WERI-Rb-1 (cell line): ENCODE results near the gene LRRTM1.

Experiments used
- DNase-seq: peaks from one replicate; pipeline ENCODE4 v3.0.0-alpha.2; 2020
- H3K27ac ChIP-seq: fragments of 250-450 bp; sonication (Bioruptor Pico); 2 replicates; pipeline ENCODE4 v1.5.1; 2020; ENCODE audit warnings: mild to moderate bottlenecking, moderate library complexity
- H3K27me3 ChIP-seq: fragments of 250-450 bp; sonication (Bioruptor Pico); 2 replicates; pipeline ENCODE4 v1.5.1; 2021; ENCODE audit warnings: mild to moderate bottlenecking, low read depth, moderate library complexity; ENCODE audit not compliant: insufficient read depth, severe bottlenecking
- H3K36me3 ChIP-seq: fragments of 250-450 bp; sonication (Bioruptor Pico); 2 replicates; pipeline ENCODE4 v1.5.1; 2020; ENCODE audit warnings: mild to moderate bottlenecking, moderate library complexity
- H3K4me3 ChIP-seq: 2 replicates; pipeline ENCODE4 v1.5.1; 2011; ENCODE audit warnings: low read depth, mild to moderate bottlenecking, control low read depth, low read length
- H3K9me3 ChIP-seq: fragments of 250-450 bp; sonication (Bioruptor Pico); 2 replicates; pipeline ENCODE4 v1.5.1; 2021; ENCODE audit warnings: mild to moderate bottlenecking, moderate library complexity; ENCODE audit not compliant: severe bottlenecking
- TF ChIP-seq, protein P1 (sequence below): IDR thresholded peaks from 2 replicates; pipeline ENCODE4 v1.5.1; 2011; ENCODE audit warnings: low read depth, mild to moderate bottlenecking, control low read depth, inconsistent platforms, low read length

LRRTM1 gene, protein sequence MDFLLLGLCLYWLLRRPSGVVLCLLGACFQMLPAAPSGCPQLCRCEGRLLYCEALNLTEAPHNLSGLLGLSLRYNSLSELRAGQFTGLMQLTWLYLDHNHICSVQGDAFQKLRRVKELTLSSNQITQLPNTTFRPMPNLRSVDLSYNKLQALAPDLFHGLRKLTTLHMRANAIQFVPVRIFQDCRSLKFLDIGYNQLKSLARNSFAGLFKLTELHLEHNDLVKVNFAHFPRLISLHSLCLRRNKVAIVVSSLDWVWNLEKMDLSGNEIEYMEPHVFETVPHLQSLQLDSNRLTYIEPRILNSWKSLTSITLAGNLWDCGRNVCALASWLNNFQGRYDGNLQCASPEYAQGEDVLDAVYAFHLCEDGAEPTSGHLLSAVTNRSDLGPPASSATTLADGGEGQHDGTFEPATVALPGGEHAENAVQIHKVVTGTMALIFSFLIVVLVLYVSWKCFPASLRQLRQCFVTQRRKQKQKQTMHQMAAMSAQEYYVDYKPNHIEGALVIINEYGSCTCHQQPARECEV

DNA sequence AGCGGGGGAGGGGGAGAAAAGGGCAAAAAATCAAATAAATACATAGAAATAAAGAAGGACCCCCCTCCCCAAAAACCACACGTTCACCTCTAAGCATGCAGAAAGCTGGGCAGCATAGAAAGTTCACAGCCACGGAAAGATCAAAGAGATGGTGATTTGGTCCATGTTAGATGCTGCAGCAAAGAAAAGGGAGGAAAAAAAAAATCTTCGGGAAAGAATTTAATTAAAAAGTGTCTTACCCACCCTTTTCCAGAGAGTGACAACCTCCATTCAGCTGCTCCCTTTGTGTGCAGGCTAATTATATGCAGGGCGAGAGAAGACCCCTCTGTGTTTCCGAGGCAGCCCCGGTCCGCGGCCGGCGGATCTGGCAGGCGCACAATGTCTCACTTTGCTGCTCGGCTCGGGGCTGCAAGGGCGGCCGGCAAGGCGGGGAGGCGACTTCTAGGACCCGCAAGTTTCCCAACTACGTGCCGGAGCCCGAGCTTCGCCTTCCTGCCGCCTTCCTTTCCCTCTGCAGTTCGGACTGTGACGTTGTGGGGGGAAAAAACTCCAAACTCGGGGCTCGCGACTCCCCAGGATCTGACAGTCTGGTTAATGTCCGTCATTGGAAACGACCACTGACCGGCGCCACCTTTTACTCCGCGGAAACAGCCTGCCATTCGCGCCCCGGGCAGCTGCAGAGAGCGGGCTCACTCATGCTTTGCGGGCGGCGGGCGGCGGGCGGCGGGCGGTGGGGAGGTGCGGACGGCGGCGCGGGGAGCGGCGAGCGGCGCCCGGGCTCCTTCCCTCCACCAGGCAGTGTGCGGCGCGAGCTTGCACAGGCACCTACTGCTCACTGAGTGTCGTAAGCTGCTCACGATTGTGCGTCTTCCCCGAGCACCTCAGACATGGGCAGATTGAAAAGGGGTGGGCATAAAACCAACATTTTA is at the start of gene LRRTM1:
Gene LRRTM1, minus strand, starts transcription at position 844 of the 929 bp plus-strand sequence. CDS start 933 bp downstream, outside the sequence.
- Histone ChIP-seq H3K27me3 (peaks cover 8% of the 10 kb centered on the region), H3K27ac (peak within 1 kb of the TSS; percentile 23; the same call in 1 of the 2 replicates), H3K9me3 (no peaks in the 10 kb centered on the region), H3K36me3 (no peaks in the 10 kb centered on the region), H3K4me3 (peak within 1 kb of the TSS; percentile 81)
- DNase-seq, result peak; percentile 71
- TF ChIP-seq, protein P1, sequence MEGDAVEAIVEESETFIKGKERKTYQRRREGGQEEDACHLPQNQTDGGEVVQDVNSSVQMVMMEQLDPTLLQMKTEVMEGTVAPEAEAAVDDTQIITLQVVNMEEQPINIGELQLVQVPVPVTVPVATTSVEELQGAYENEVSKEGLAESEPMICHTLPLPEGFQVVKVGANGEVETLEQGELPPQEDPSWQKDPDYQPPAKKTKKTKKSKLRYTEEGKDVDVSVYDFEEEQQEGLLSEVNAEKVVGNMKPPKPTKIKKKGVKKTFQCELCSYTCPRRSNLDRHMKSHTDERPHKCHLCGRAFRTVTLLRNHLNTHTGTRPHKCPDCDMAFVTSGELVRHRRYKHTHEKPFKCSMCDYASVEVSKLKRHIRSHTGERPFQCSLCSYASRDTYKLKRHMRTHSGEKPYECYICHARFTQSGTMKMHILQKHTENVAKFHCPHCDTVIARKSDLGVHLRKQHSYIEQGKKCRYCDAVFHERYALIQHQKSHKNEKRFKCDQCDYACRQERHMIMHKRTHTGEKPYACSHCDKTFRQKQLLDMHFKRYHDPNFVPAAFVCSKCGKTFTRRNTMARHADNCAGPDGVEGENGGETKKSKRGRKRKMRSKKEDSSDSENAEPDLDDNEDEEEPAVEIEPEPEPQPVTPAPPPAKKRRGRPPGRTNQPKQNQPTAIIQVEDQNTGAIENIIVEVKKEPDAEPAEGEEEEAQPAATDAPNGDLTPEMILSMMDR, result peak; percentile 48; the same call in 1 of the 2 replicates

DNA sequence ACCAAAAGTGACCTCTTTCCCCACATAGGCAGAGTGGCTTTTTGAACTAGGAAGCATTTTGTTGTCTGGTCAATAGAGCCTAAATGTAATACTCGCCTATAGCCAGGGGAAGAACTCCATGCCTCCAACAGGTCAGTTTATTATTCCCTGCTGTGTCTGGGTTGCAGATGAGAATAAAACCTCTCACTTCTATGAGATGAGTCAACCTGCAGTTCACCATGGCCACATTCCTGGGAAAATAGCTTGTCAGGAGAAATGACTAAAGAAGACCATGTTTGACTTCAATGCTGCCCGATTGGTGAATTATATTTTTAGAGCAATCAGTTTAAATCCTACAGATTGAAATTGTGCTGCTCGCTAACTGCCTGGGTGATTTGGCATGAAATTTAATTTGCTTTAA is 46.7 kb upstream of the LRRTM1 start:
- TF ChIP-seq, protein P1, result no peak
- DNase-seq, result no peak
- Histone ChIP-seq H3K27ac (no peak overlapping the region), H3K9me3 (no peaks in the 10 kb centered on the region), H3K27me3 (no peaks in the 10 kb centered on the region), H3K36me3 (no peaks in the 10 kb centered on the region), H3K4me3 (no peak overlapping the region)

DNA sequence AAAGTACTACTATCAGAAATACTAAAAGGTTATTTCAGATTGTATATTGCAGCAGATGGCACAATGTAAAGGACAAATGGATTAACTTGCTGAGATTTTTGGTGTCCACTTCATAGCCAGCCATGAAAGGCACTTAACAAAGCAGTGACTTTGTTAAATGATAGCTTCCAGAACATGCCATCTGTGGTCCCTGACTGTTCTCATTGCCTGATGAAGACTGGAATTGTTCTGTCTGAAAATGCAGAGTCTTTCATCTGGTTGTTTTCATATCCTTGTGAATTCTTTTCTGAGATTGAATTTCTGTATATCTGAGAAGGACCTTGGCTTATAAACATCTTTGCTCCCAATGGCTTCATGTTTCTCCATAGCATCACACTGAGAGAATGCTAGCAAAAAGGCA is 44.4 kb upstream of the LRRTM1 start:
- Histone ChIP-seq H3K4me3 (no peak overlapping the region), H3K27me3 (no peaks in the 10 kb centered on the region), H3K27ac (no peak overlapping the region), H3K36me3 (no peaks in the 10 kb centered on the region), H3K9me3 (no peaks in the 10 kb centered on the region)
- DNase-seq, result no peak
- TF ChIP-seq, protein P1, result no peak

DNA sequence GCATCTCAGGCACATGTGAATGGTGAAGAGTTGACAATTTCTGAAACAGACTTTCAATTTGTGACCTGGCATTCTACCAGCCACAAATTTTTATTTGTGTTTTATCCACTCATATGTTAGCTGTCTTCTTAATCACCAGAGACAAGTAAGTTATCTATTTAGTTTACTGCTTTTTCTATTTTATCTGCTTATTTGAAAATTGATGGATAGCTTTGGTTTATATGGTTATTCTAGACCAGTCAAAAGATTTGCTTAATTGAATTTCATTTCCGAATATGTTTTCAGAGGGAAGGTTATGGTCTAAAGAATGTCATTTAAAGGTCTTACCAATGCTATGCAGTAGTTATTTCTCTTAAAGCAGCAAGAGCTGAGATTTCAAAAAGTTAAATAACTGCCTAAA is 43.5 kb upstream of the LRRTM1 start:
- TF ChIP-seq, protein P1, result no peak
- no peak overlapping the region for H3K27ac ChIP-seq
- H3K4me3 ChIP-seq, result no peak overlapping the region
- H3K36me3 ChIP-seq, result no peaks in the 10 kb centered on the region
- DNase-seq, result no peak
- H3K9me3 ChIP-seq, result no peaks in the 10 kb centered on the region
- no peaks in the 10 kb centered on the region for H3K27me3 ChIP-seq

DNA sequence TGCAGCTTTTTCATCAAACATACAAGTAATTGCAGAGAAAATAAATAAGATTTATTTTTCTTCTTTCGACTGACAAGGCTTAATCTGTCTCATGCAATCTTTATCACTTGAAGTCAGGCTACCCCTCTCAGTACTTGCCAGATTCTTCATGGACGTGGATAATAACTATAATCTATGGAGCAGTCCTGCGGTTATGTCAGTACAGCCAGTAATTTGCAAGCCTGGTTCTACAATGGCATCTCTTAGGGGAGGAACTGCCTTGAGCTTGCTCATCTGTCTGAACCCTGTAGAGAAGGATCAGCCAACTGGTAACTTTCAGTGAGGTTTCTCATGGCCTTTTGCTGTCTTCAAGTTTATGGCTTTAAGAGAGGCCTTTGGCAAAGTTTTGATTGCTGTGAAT is 35.5 kb upstream of the LRRTM1 start:
- Histone ChIP-seq H3K36me3 (no peaks in the 10 kb centered on the region), H3K4me3 (no peak overlapping the region), H3K27me3 (no peaks in the 10 kb centered on the region), H3K9me3 (no peaks in the 10 kb centered on the region), H3K27ac (no peak overlapping the region)
- TF ChIP-seq, protein P1, result no peak
- no peak for DNase-seq
